HepG2 (cell line): ENCODE measurements around the gene MOCS1.

Experiments
- SNAPC5 ChIP-seq: sonication (generic); formaldehyde crosslinking; IDR thresholded peaks from 2 replicates; pipeline ENCODE4 v1.8.1; 2023; ENCODE audit warnings: mild to moderate bottlenecking, missing genetic modification reagents, borderline replicate concordance
- ZNF747 ChIP-seq: sonication (generic); formaldehyde crosslinking; IDR thresholded peaks from 2 replicates; pipeline ENCODE4 v1.8.1; 2023; ENCODE audit warnings: missing genetic modification reagents, mild to moderate bottlenecking, borderline replicate concordance

GRCh38 chr6:39941138-39941537, 6.9 kb upstream of the MOCS1 start:
- no peak for TF ChIP-seq SNAPC5 (CRISPR knock-in tag)
- no peak for TF ChIP-seq ZNF747 (CRISPR knock-in tag)
